Measurements from ENCODE around the gene PLXNA2. TPM values are rescaled to one million over a fixed set of nuclear protein-coding genes. Genes with fewer than 3 reads are reported as not detected.

PLXNA2 gene
- total and polyA plus RNA-seq, 2 of the 13 experiments (the other 11 are each of a cell fraction or from before 2014, with no cell fraction given) = 1.1 to 2.1 TPM

DNA sequence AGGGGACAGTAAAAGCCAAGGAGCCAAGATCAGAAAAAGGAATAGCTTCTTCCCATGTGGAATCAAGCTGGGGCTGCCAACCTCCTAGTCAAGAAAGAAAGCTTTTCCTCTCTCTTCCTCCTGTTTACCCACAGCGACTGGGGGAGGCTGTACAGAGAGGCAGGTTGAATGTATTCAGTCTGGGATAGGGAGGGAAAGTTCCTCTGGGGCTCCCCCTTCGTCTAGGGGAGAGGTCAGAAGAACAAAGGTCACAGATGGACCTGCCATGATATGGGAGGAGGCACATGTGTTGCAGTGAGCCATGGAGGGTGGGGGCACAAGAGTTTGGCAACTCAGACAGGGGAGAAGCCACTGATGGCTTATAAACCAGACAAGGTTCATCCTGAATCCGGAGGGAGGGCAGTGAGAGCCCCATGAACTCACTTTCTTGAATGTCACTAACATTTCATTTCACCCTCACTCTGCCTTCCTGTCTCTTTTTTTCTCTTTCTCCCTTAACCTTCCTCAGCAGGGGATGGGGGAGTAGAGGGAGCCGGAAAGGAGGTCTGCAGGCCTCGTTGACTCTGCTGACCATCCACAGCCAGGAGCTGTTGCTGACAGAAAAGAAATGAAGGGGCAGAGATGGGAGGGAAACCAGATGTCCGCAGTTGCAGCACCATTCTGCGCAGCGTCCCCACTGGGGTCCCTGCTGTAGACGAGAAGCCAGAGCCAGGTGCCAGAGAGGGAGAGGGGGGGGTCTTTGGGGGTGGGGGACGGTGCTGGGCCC is 61.1 kb downstream of the PLXNA2 start (continued):
- TF ChIP-seq, protein P1, sequence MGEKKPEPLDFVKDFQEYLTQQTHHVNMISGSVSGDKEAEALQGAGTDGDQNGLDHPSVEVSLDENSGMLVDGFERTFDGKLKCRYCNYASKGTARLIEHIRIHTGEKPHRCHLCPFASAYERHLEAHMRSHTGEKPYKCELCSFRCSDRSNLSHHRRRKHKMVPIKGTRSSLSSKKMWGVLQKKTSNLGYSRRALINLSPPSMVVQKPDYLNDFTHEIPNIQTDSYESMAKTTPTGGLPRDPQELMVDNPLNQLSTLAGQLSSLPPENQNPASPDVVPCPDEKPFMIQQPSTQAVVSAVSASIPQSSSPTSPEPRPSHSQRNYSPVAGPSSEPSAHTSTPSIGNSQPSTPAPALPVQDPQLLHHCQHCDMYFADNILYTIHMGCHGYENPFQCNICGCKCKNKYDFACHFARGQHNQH (CRISPR knock-in tag; IDR thresholded peaks at IDR 0.05) = no peak
- TF ChIP-seq, protein P2, sequence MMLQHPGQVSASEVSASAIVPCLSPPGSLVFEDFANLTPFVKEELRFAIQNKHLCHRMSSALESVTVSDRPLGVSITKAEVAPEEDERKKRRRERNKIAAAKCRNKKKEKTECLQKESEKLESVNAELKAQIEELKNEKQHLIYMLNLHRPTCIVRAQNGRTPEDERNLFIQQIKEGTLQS (CRISPR knock-in tag; IDR thresholded peaks at IDR 0.05) = no peak
- peak; percentile 40; the same call in 1 of the 2 replicates for TF ChIP-seq HOXA3 (CRISPR knock-in tag; IDR thresholded peaks at IDR 0.05)

DNA sequence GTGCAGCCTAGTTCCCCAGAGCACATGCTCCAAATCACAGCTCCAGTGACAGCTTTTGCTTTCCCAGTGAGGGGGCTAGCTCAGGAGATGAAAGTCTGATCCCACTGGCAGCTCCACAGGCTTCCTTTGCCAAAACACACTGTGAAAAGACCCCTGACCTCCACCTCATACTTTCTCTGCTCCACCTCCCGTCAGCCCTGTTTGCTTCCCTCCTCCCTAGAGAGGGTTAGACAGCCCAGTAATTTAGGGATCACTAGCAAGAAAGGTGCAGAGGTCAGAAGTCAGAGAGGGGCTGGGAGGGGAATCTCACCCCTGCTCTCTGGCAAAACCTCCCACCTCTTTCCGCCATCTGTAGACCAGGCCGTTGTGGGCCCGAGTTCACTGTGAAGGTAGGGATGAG is 62.8 kb downstream of the PLXNA2 start:
- intact Hi-C loops (cut with micrococcal nuclease; ENCODE audit: unreplicated experiment) = no loop called here
- TF ChIP-seq HNF4A (CRISPR knock-in tag; IDR thresholded peaks at IDR 0.05) = peak; percentile 39; the same call in 1 of the 2 replicates
- TF ChIP-seq, protein P3, sequence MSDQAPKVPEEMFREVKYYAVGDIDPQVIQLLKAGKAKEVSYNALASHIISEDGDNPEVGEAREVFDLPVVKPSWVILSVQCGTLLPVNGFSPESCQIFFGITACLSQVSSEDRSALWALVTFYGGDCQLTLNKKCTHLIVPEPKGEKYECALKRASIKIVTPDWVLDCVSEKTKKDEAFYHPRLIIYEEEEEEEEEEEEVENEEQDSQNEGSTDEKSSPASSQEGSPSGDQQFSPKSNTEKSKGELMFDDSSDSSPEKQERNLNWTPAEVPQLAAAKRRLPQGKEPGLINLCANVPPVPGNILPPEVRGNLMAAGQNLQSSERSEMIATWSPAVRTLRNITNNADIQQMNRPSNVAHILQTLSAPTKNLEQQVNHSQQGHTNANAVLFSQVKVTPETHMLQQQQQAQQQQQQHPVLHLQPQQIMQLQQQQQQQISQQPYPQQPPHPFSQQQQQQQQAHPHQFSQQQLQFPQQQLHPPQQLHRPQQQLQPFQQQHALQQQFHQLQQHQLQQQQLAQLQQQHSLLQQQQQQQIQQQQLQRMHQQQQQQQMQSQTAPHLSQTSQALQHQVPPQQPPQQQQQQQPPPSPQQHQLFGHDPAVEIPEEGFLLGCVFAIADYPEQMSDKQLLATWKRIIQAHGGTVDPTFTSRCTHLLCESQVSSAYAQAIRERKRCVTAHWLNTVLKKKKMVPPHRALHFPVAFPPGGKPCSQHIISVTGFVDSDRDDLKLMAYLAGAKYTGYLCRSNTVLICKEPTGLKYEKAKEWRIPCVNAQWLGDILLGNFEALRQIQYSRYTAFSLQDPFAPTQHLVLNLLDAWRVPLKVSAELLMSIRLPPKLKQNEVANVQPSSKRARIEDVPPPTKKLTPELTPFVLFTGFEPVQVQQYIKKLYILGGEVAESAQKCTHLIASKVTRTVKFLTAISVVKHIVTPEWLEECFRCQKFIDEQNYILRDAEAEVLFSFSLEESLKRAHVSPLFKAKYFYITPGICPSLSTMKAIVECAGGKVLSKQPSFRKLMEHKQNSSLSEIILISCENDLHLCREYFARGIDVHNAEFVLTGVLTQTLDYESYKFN (CRISPR knock-in tag; conservative IDR thresholded peaks at IDR 0.05) = peak; percentile 37
- TF ChIP-seq, protein P4, sequence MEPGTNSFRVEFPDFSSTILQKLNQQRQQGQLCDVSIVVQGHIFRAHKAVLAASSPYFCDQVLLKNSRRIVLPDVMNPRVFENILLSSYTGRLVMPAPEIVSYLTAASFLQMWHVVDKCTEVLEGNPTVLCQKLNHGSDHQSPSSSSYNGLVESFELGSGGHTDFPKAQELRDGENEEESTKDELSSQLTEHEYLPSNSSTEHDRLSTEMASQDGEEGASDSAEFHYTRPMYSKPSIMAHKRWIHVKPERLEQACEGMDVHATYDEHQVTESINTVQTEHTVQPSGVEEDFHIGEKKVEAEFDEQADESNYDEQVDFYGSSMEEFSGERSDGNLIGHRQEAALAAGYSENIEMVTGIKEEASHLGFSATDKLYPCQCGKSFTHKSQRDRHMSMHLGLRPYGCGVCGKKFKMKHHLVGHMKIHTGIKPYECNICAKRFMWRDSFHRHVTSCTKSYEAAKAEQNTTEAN (CRISPR knock-in tag; conservative IDR thresholded peaks at IDR 0.05) = no peak
- TF ChIP-seq TBX2 (CRISPR knock-in tag; IDR thresholded peaks at IDR 0.05; ENCODE audit: borderline replicate concordance) = 0 out of 2 replicates have a peak, but pooled peaks have one; percentile 26
- no peak for TF ChIP-seq ZNF841 (CRISPR knock-in tag; IDR thresholded peaks at IDR 0.05; ENCODE audit: borderline replicate concordance)
- TF ChIP-seq ZNF263 (CRISPR knock-in tag; IDR thresholded peaks at IDR 0.05) = peak; percentile 95
- no peak for TF ChIP-seq REPIN1 (CRISPR knock-in tag; IDR thresholded peaks at IDR 0.05; ENCODE audit: borderline replicate concordance, low read depth)
- peak; percentile 89 for TF ChIP-seq ZSCAN25 (CRISPR knock-in tag; IDR thresholded peaks at IDR 0.05)
- TF ChIP-seq PHF21A (CRISPR knock-in tag; IDR thresholded peaks at IDR 0.05) = peak; percentile 62; the same call in 1 of the 2 replicates
- no peak for TF ChIP-seq CAMTA2 (CRISPR knock-in tag; IDR thresholded peaks at IDR 0.05; ENCODE audit: borderline replicate concordance)
- TF ChIP-seq ZNF788 (CRISPR knock-in tag; IDR thresholded peaks at IDR 0.05; ENCODE audit: borderline replicate concordance) = 0 out of 2 replicates have a peak, but pooled peaks have one; percentile 23
- TF ChIP-seq, protein P5, sequence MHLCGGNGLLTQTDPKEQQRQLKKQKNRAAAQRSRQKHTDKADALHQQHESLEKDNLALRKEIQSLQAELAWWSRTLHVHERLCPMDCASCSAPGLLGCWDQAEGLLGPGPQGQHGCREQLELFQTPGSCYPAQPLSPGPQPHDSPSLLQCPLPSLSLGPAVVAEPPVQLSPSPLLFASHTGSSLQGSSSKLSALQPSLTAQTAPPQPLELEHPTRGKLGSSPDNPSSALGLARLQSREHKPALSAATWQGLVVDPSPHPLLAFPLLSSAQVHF (CRISPR knock-in tag; IDR thresholded peaks at IDR 0.05) = no peak

More for the DNA sequence above, 62.8 kb downstream of the PLXNA2 start:
- DNase-seq (ENCODE audit: low spot score) (no peak), FAIRE-seq (no peak), ATAC-seq (peak; percentile 7; the same call in 2 of the 3 replicates)
- Histone ChIP-seq H3K36me3 (replicated peaks in 1 of 2; ENCODE audit: control insufficient read depth in 1 of 2, insufficient read depth in 2 of 2, low read length in 2 of 2) (no peaks in the 10 kb centered on the region), H3K79me2 (ENCODE audit: insufficient read depth, low read length) (no peaks in the 10 kb centered on the region), H3K27me3 (ENCODE audit: control insufficient read depth in 1 of 2, insufficient read depth in 2 of 2, low read length in 2 of 2) (no peaks in the 10 kb centered on the region), H3K4me1 (ENCODE audit: insufficient read depth, low read length) (peaks cover 82% of the 10 kb centered on the region), H3K9ac (ENCODE audit: insufficient read depth, low read depth, low read length) (no peak overlapping the region), H3K4me2 (ENCODE audit: low read depth, low read length) (peak overlapping the region; percentile 23), H3K9me3 (ENCODE audit: low read length) (no peaks in the 10 kb centered on the region), H2AFZ (ENCODE audit: low read length) (no peak overlapping the region), H3K4me3 (replicated peaks in 1 of 3; ENCODE audit: insufficient read depth in 1 of 3, low read depth in 2 of 3, low read length in 3 of 3) (no peak overlapping the region), H4K20me1 (ENCODE audit: insufficient read depth, low read length) (no peaks in the 10 kb centered on the region), H3K27ac (ENCODE audit: extremely low read length, insufficient read depth, low read length) (peak overlapping the region; percentile 16)
- WGBS (ENCODE audit: low lambda C conversion rate) = 15% methylated on average over 4 of the region's 4 CpGs
- ChIA-PET CTCF (ENCODE audit: low intra/inter-chr PET ratio, low total read pairs) (no interaction called here), POLR2A (interaction anchor here (0.9 kb wide), 1 partner anchor 22 kb away, joined by 3 read pairs; no protein-coding TSS in a partner anchor)
- BruUV-seq (replicated peaks) = no TSS peak
- in situ Hi-C loops (cut with HindIII; ENCODE audit: extremely low pct_ligation_motif_present, low pct_unique_long_range_greater_than_20kb) = no loop called here

All from HepG2 (cell line).